ENCODE data around the gene IRF1.

- TF ChIP-seq, protein P1, sequence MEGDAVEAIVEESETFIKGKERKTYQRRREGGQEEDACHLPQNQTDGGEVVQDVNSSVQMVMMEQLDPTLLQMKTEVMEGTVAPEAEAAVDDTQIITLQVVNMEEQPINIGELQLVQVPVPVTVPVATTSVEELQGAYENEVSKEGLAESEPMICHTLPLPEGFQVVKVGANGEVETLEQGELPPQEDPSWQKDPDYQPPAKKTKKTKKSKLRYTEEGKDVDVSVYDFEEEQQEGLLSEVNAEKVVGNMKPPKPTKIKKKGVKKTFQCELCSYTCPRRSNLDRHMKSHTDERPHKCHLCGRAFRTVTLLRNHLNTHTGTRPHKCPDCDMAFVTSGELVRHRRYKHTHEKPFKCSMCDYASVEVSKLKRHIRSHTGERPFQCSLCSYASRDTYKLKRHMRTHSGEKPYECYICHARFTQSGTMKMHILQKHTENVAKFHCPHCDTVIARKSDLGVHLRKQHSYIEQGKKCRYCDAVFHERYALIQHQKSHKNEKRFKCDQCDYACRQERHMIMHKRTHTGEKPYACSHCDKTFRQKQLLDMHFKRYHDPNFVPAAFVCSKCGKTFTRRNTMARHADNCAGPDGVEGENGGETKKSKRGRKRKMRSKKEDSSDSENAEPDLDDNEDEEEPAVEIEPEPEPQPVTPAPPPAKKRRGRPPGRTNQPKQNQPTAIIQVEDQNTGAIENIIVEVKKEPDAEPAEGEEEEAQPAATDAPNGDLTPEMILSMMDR (IDR thresholded peaks at IDR 0.05 in 2 of 3, conservative IDR thresholded peaks at IDR 0.05 in 1 of 3; ENCODE audit: borderline replicate concordance in 1 of 3, insufficient read depth in 1 of 3, low read depth in 2 of 3, low read length in 2 of 3) = no peak
- no peak for TF ChIP-seq ZNF274 (IDR thresholded peaks at IDR 0.05; ENCODE audit: low read depth, low read length)
- no peak for TF ChIP-seq RAD21 (IDR thresholded peaks at IDR 0.05; ENCODE audit: low read depth)
- TF ChIP-seq ELF1 (IDR thresholded peaks at IDR 0.05; ENCODE audit: borderline replicate concordance, low read depth) = no peak
- TF ChIP-seq, protein P2, sequence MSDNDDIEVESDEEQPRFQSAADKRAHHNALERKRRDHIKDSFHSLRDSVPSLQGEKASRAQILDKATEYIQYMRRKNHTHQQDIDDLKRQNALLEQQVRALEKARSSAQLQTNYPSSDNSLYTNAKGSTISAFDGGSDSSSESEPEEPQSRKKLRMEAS (IDR thresholded peaks at IDR 0.05) = no peak
- TF ChIP-seq YY1 (IDR thresholded peaks at IDR 0.05; ENCODE audit: extremely low read depth, insufficient replicate concordance, low read depth, low read length) = no peak
- no peak for TF ChIP-seq EZH2phosphoT487 (IDR thresholded peaks at IDR 0.05; ENCODE audit: borderline replicate concordance)
- TF ChIP-seq SP1 (IDR thresholded peaks at IDR 0.05; ENCODE audit: low read depth) = no peak
- TF ChIP-seq EGR1 (IDR thresholded peaks at IDR 0.05; ENCODE audit: low read depth) = no peak
- TF ChIP-seq, protein P3, sequence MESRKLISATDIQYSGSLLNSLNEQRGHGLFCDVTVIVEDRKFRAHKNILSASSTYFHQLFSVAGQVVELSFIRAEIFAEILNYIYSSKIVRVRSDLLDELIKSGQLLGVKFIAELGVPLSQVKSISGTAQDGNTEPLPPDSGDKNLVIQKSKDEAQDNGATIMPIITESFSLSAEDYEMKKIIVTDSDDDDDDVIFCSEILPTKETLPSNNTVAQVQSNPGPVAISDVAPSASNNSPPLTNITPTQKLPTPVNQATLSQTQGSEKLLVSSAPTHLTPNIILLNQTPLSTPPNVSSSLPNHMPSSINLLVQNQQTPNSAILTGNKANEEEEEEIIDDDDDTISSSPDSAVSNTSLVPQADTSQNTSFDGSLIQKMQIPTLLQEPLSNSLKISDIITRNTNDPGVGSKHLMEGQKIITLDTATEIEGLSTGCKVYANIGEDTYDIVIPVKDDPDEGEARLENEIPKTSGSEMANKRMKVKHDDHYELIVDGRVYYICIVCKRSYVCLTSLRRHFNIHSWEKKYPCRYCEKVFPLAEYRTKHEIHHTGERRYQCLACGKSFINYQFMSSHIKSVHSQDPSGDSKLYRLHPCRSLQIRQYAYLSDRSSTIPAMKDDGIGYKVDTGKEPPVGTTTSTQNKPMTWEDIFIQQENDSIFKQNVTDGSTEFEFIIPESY (IDR thresholded peaks at IDR 0.05; ENCODE audit: extremely low read depth, insufficient replicate concordance, low read length) = no peak
- no peak for TF ChIP-seq EZH2 (IDR thresholded peaks at IDR 0.05)
- TF ChIP-seq, protein P4, sequence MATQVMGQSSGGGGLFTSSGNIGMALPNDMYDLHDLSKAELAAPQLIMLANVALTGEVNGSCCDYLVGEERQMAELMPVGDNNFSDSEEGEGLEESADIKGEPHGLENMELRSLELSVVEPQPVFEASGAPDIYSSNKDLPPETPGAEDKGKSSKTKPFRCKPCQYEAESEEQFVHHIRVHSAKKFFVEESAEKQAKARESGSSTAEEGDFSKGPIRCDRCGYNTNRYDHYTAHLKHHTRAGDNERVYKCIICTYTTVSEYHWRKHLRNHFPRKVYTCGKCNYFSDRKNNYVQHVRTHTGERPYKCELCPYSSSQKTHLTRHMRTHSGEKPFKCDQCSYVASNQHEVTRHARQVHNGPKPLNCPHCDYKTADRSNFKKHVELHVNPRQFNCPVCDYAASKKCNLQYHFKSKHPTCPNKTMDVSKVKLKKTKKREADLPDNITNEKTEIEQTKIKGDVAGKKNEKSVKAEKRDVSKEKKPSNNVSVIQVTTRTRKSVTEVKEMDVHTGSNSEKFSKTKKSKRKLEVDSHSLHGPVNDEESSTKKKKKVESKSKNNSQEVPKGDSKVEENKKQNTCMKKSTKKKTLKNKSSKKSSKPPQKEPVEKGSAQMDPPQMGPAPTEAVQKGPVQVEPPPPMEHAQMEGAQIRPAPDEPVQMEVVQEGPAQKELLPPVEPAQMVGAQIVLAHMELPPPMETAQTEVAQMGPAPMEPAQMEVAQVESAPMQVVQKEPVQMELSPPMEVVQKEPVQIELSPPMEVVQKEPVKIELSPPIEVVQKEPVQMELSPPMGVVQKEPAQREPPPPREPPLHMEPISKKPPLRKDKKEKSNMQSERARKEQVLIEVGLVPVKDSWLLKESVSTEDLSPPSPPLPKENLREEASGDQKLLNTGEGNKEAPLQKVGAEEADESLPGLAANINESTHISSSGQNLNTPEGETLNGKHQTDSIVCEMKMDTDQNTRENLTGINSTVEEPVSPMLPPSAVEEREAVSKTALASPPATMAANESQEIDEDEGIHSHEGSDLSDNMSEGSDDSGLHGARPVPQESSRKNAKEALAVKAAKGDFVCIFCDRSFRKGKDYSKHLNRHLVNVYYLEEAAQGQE (IDR thresholded peaks at IDR 0.05; ENCODE audit: low read depth) = no peak
- no peak for TF ChIP-seq TCF7L2 (IDR thresholded peaks at IDR 0.05; ENCODE audit: borderline replicate concordance, extremely low read depth, insufficient read depth, insufficient read length)
- no peak for TF ChIP-seq POLR2A (IDR thresholded peaks at IDR 0.05; ENCODE audit: borderline replicate concordance, extremely low read depth, insufficient read depth, insufficient read length)
These were observed 34.7 kb upstream of the IRF1 start for GRCh38 chr5:132525299-132525724.

Data from HCT116 (cell line).